H54 (cell line): ENCODE results near the gene RBM34.
"Not testable (repeated sequence)": the region's sequence is repeated elsewhere in the genome, so short reads cannot be mapped to it uniquely, and the experiment has no call there.

Experiments
- DNase-seq: peaks from one replicate; pipeline ENCODE4 v3.0.0; 2011; ENCODE audit warnings: low spot score, mixed read lengths; ENCODE audit not compliant: insufficient read length
- FAIRE-seq: peaks from 3 replicates; lab custom pipeline; 2011; peaks lifted over from hg19 to GRCh38; lab: Jason Lieb, UNC
- POLR2A ChIP-seq: IDR thresholded peaks from 2 replicates; pipeline ENCODE4 v1.6.1; 2011; ENCODE audit warnings: low read depth, mild to moderate bottlenecking, low read length

Gene RBM34

GRCh38 chr1:235161685-235162327 is 756 bp upstream of the RBM34 start:
- DNase-seq (no peak), FAIRE-seq (no peak)
- no peak for TF ChIP-seq POLR2A

GRCh38 chr1:235160383-235160956 is 580 bp downstream of the RBM34 start:
- FAIRE-seq: no peak
- no peak for TF ChIP-seq POLR2A
- no peak for DNase-seq

- not testable (repeated sequence) for FAIRE-seq, DNase-seq
These were observed 1.1 kb downstream of the RBM34 start for GRCh38 chr1:235159930-235160329.

- not testable (repeated sequence) for DNase-seq, FAIRE-seq
These were observed 1.8 kb downstream of the RBM34 start for GRCh38 chr1:235159284-235159683.

GRCh38 chr1:235158680-235159079 is 2.4 kb downstream of the RBM34 start:
- TF ChIP-seq POLR2A: no peak
- FAIRE-seq (no peak), DNase-seq (no peak)

GRCh38 chr1:235157150-235157549 is 3.9 kb downstream of the RBM34 start:
- DNase-seq (no peak), FAIRE-seq (no peak)
- TF ChIP-seq POLR2A: no peak

- TF ChIP-seq POLR2A: no peak
- DNase-seq (no peak), FAIRE-seq (no peak)
These were observed 4.3 kb downstream of the RBM34 start for GRCh38 chr1:235156740-235157139.

- FAIRE-seq: no peak
These were observed 4.8 kb downstream of the RBM34 start for GRCh38 chr1:235156265-235156664.

GRCh38 chr1:235152235-235152634 is 8.8 kb downstream of the RBM34 start:
- FAIRE-seq (no peak), DNase-seq (no peak)

More at GRCh38 chr1:235156265-235156664, 4.8 kb downstream of the RBM34 start:
- TF ChIP-seq POLR2A: no peak
- no peak for DNase-seq

GRCh38 chr1:235151033-235151432 is 10.0 kb downstream of the RBM34 start:
- no peak for TF ChIP-seq POLR2A
- no peak for FAIRE-seq
- no peak for DNase-seq

More at GRCh38 chr1:235152235-235152634, 8.8 kb downstream of the RBM34 start:
- no peak for TF ChIP-seq POLR2A

- DNase-seq: no peak
- no peak for TF ChIP-seq POLR2A
- no peak for FAIRE-seq
These were observed 11.2 kb downstream of the RBM34 start for GRCh38 chr1:235149824-235150223.

- no peak for TF ChIP-seq POLR2A
- no peak for DNase-seq
- FAIRE-seq: no peak
These were observed 13.8 kb downstream of the RBM34 start for GRCh38 chr1:235147269-235147668.

- FAIRE-seq: no peak
- TF ChIP-seq POLR2A: no peak
- DNase-seq: no peak
These were observed 15.4 kb downstream of the RBM34 start for GRCh38 chr1:235145639-235146038.

GRCh38 chr1:235142991-235143390 is 18.1 kb downstream of the RBM34 start:
- DNase-seq: no peak
- no peak for TF ChIP-seq POLR2A
- no peak for FAIRE-seq

- FAIRE-seq (no peak), DNase-seq (no peak)
- TF ChIP-seq POLR2A: no peak
These were observed 21.7 kb downstream of the RBM34 start for GRCh38 chr1:235139315-235139714.

GRCh38 chr1:235138821-235139220 is 22.2 kb downstream of the RBM34 start:
- no peak for FAIRE-seq
- no peak for DNase-seq
- no peak for TF ChIP-seq POLR2A
